Upper lobe of right lung (tissue), 1 donor: ENCODE data around the gene FCHSD2. TPM values are rescaled to one million over a fixed set of nuclear protein-coding genes. Genes with fewer than 3 reads are reported as not detected.

ENCODE experiments used
- ATAC-seq: fragments of 200-7000 bp; cut with Tn5 transposase; one replicate; pipeline ENCODE4 v1.9.1; 2020; ENCODE audit warnings: mild to moderate bottlenecking, moderate library complexity
- DNase-seq: peaks from one replicate; pipeline ENCODE4 v3.0.0-alpha.2; 2020
- H3K27ac ChIP-seq: fragments of 200-600 bp; one replicate; pipeline ENCODE4 v1.8.0; 2022
- H3K27me3 ChIP-seq: fragments of 200-600 bp; one replicate; pipeline ENCODE4 v1.8.0; 2022; ENCODE audit warnings: mild to moderate bottlenecking
- H3K36me3 ChIP-seq: fragments of 200-600 bp; one replicate; pipeline ENCODE4 v1.8.0; 2022
- H3K4me1 ChIP-seq: fragments of 200-600 bp; one replicate; pipeline ENCODE4 v1.8.0; 2022
- H3K4me3 ChIP-seq: fragments of 200-600 bp; one replicate; pipeline ENCODE4 v1.8.0; 2022; ENCODE audit warnings: mild to moderate bottlenecking
- H3K9me3 ChIP-seq: fragments of 200-600 bp; one replicate; pipeline ENCODE4 v1.8.0; 2022
- intact Hi-C: fragments of 100-400 bp; cut with DNase I; formaldehyde crosslinking; loops from one replicate; pipeline ENCODE4 v1.11.0; 2022
- total RNA-seq: library from RNA; stranded (reverse); fragmentation: NEBNext Ultra II Directional; extraction: Animal tissue kit (Norgen Biotek cat#: 25700); gene quantifications from one replicate; pipeline ENCODE4 v1.2.1, GENCODE V29; 2021
- TF ChIP-seq, protein P1 (sequence below): fragments of 200-600 bp; IDR thresholded peaks from one replicate; pipeline ENCODE4 v1.8.0; 2022; ENCODE audit warnings: antibody characterized with exemption
- donor health status: DM: no; HTN: yes; CAD: no; lungs with severe emphysema.

The FCHSD2 gene
- total RNA-seq, 1 donor from 2014 or later = 71.2 TPM

DNA sequence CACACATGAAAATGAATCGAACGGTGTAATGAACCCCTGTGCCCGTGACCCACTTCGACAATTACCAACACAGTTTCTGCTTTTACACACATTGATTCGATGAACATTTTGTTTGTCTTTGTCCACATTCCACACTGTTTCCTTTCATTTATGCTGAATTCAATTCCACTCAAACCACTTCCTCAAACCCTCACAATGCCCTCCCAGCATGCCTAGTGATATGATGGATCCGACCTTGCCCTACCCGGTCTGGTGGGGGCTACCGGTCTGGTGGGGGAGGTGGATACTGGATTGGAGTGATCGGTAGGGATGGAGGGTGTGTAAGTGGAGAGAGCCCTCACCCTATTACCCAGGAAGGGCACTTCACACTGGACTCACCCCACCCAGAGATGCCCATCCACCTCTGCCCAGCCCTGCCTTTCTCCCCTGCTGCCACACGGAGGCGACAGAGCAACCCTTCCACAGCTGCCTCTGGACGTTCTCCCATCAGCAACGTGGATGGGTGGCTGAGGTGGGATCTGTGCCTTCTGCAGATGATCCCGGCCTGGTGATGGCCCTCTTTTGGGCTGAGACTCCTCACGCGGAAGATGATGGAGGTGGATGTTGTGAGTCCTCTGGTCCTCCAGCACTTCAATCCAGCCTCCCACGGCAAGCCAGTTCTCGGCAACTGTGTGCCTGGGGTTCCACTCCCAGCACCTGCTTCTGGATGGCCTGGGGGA lies 43.0 kb upstream of the FCHSD2 start:
- TF ChIP-seq, protein P1, sequence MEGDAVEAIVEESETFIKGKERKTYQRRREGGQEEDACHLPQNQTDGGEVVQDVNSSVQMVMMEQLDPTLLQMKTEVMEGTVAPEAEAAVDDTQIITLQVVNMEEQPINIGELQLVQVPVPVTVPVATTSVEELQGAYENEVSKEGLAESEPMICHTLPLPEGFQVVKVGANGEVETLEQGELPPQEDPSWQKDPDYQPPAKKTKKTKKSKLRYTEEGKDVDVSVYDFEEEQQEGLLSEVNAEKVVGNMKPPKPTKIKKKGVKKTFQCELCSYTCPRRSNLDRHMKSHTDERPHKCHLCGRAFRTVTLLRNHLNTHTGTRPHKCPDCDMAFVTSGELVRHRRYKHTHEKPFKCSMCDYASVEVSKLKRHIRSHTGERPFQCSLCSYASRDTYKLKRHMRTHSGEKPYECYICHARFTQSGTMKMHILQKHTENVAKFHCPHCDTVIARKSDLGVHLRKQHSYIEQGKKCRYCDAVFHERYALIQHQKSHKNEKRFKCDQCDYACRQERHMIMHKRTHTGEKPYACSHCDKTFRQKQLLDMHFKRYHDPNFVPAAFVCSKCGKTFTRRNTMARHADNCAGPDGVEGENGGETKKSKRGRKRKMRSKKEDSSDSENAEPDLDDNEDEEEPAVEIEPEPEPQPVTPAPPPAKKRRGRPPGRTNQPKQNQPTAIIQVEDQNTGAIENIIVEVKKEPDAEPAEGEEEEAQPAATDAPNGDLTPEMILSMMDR = peak; percentile 86
- DNase-seq (peak; percentile 85), ATAC-seq (peak; percentile 93)
- Histone ChIP-seq H3K27me3 (no peaks in the 10 kb centered on the region), H3K4me1 (peaks cover 13% of the 10 kb centered on the region), H3K27ac (no peak overlapping the region), H3K4me3 (no peak overlapping the region), H3K9me3 (no peaks in the 10 kb centered on the region), H3K36me3 (no peaks in the 10 kb centered on the region)
- intact Hi-C loops = loop anchor here (5.0 to 10.0 kb wide), 2 partner anchors 50 to 353 kb away; no protein-coding TSS in a partner anchor

DNA sequence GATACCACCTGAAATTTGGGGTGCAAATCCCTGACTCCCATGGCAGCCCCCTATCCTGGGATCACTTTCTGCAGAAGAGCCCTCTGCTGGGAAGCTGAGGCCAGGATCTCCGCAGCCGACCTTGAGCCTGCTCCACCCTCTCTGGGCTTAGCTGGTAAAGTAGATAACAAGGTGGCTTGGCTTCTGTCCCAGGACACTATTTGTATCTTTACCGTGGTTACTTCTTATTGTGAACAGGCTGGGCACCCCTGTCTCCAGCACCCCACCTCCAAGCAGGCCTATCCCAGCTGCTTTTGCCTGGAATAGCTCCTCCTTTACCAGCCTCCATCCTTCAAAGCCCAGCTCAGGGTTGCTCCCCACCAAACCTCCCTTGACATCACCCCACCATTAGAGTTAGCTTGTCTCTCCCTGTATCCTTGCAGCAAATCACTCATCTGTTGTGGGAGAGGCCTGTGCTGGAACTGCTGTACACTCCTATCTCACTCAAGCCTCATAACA lies 40.8 kb upstream of the FCHSD2 start:
- DNase-seq = no peak
- ATAC-seq = no peak
- Histone ChIP-seq H3K4me1 (peaks cover 18% of the 10 kb centered on the region), H3K27ac (no peak overlapping the region), H3K27me3 (no peaks in the 10 kb centered on the region), H3K9me3 (no peaks in the 10 kb centered on the region), H3K4me3 (no peak overlapping the region), H3K36me3 (no peaks in the 10 kb centered on the region)
- intact Hi-C loops = loop anchor here (5.0 to 10.0 kb wide), 2 partner anchors 52 to 351 kb away; no protein-coding TSS in a partner anchor
- TF ChIP-seq, protein P1 = no peak

DNA sequence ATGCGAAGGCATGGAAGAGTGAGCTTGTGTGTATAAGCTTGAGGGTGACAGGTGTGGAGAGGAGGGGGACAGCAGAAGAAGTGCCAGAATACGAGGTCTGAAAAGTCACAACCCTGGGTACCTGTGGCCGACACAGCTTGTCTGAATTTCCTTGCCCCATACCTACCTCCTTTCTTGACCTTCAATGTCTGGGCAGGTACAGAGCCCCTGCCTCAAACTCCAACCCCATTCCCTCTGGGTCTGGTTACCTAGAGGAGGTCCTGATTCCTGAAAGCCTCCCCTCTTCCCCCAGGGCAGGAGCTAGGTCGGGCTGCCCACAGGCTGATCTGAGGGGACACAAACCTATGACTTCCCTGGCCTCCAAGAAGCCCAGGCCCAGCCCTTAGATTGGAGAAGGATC lies 36.6 kb upstream of the FCHSD2 start:
- intact Hi-C loops = loop anchor here (10.0 kb wide), 1 partner anchor 454 kb away; no protein-coding TSS in a partner anchor
- Histone ChIP-seq H3K9me3 (no peaks in the 10 kb centered on the region), H3K4me3 (no peak overlapping the region), H3K36me3 (no peaks in the 10 kb centered on the region), H3K4me1 (peaks cover 26% of the 10 kb centered on the region), H3K27me3 (no peaks in the 10 kb centered on the region), H3K27ac (no peak overlapping the region)
- no peak for ATAC-seq
- DNase-seq = no peak
- TF ChIP-seq, protein P1 = no peak

DNA sequence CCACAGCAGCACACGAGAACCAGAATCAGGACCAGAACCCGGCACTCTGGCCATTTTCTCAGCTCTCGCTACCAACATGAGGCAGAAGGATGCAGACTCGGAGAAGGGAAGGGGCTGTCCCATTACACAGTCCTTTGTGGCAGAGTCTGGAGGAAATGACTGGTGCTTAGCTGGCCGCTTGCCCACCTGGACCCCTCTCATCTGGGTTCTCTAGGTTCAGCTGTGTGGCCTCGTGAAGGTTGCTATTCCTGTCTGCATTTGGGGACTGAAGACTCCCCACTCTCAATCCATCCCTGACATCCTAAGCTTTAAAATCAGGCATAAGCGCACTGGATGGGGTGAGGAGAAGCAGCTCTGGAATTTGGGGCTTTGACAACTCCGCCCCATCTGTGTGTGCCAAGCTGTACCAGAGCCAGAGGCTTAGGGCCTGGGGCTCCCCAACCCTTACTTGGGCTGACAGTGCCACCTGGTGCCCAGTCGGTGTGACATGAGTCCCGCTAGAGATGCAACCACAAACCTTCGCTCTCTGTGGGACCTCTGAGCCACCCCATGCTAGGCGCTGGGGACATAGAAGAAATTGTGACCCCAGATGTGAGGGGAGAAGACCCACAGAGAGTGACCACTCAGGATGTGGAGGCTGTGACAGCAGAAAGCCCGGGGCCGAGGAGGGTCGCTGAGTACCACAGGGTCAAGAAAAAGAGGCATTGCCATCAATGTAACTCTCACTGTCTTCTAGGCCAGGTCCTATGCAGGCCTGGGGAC lies 35.8 kb upstream of the FCHSD2 start:
- intact Hi-C loops = loop anchor here (10.0 kb wide), 1 partner anchor 453 kb away; no protein-coding TSS in a partner anchor
- Histone ChIP-seq H3K27ac (peak overlapping the region; percentile 47), H3K9me3 (no peaks in the 10 kb centered on the region), H3K36me3 (no peaks in the 10 kb centered on the region), H3K27me3 (no peaks in the 10 kb centered on the region), H3K4me1 (peaks cover 26% of the 10 kb centered on the region), H3K4me3 (no peak overlapping the region)
- TF ChIP-seq, protein P1 = peak; percentile 81
- DNase-seq (peak; percentile 89), ATAC-seq (peak; percentile 96)

DNA sequence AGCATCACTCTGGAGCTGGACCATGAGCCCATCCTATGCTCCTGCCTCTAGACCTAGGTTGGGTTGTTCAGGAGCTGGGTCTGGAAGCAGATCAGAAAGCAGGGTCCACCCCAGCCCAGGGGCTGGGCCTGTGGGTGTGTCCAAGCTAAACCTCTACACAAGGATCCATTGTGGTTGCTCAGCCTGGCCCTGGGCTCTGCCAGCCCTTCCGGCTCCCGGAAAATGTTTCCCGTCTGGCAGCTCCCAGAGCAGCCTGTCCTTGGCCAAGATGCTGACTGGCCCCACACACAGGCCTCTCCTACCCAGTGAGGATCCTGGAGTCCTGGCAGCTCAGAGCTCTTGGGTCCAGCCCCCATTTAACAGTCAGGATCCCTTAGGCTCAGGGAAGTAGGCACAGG lies 35.3 kb upstream of the FCHSD2 start:
- Histone ChIP-seq H3K27ac (peak overlapping the region; percentile 47), H3K4me1 (peaks cover 26% of the 10 kb centered on the region), H3K36me3 (no peaks in the 10 kb centered on the region), H3K9me3 (no peaks in the 10 kb centered on the region), H3K27me3 (no peaks in the 10 kb centered on the region), H3K4me3 (no peak overlapping the region)
- DNase-seq = no peak
- TF ChIP-seq, protein P1 = no peak
- intact Hi-C loops = loop anchor here (10.0 kb wide), 1 partner anchor 453 kb away; no protein-coding TSS in a partner anchor
- peak; percentile 35 for ATAC-seq
